ENCODE results near the gene ADCY2.

Gene ADCY2

GRCh38 chr5:7676455-7676854 lies 280.5 kb downstream of the ADCY2 start:
- no peak overlapping the region for H3K9ac ChIP-seq (ENCODE audit: low read depth, low read length)
- no peaks in the 10 kb centered on the region for H3K36me3 ChIP-seq (ENCODE audit: control insufficient read depth, insufficient read depth, low read length)
- no peaks in the 10 kb centered on the region for H3K27me3 ChIP-seq (ENCODE audit: control insufficient read depth, insufficient read depth, low read length)
- no peak overlapping the region for H3K4me3 ChIP-seq (ENCODE audit: low read depth, low read length)
- no peaks in the 10 kb centered on the region for H3K4me1 ChIP-seq (ENCODE audit: control insufficient read depth, insufficient read depth, low read length)
- H3K9me3 ChIP-seq (ENCODE audit: control insufficient read depth, insufficient read depth, low read length) = no peaks in the 10 kb centered on the region

GRCh38 chr5:7678030-7678429 lies 282.1 kb downstream of the ADCY2 start:
- Histone ChIP-seq H3K27me3 (ENCODE audit: control insufficient read depth, insufficient read depth, low read length) (no peaks in the 10 kb centered on the region), H3K4me1 (ENCODE audit: control insufficient read depth, insufficient read depth, low read length) (no peaks in the 10 kb centered on the region), H3K36me3 (ENCODE audit: control insufficient read depth, insufficient read depth, low read length) (no peaks in the 10 kb centered on the region), H3K9me3 (ENCODE audit: control insufficient read depth, insufficient read depth, low read length) (no peaks in the 10 kb centered on the region), H3K9ac (ENCODE audit: low read depth, low read length) (no peak overlapping the region), H3K4me3 (ENCODE audit: low read depth, low read length) (no peak overlapping the region)

- Histone ChIP-seq H3K36me3 (ENCODE audit: control insufficient read depth, insufficient read depth, low read length) (no peaks in the 10 kb centered on the region), H3K9me3 (ENCODE audit: control insufficient read depth, insufficient read depth, low read length) (no peaks in the 10 kb centered on the region), H3K9ac (ENCODE audit: low read depth, low read length) (no peak overlapping the region), H3K4me3 (ENCODE audit: low read depth, low read length) (no peak overlapping the region), H3K27me3 (ENCODE audit: control insufficient read depth, insufficient read depth, low read length) (no peaks in the 10 kb centered on the region), H3K4me1 (ENCODE audit: control insufficient read depth, insufficient read depth, low read length) (no peaks in the 10 kb centered on the region)
Measured at GRCh38 chr5:7679663-7680062, 283.7 kb downstream of the ADCY2 start.

GRCh38 chr5:7680260-7680659 lies 284.3 kb downstream of the ADCY2 start:
- Histone ChIP-seq H3K27me3 (ENCODE audit: control insufficient read depth, insufficient read depth, low read length) (no peaks in the 10 kb centered on the region), H3K4me1 (ENCODE audit: control insufficient read depth, insufficient read depth, low read length) (no peaks in the 10 kb centered on the region), H3K9me3 (ENCODE audit: control insufficient read depth, insufficient read depth, low read length) (no peaks in the 10 kb centered on the region), H3K9ac (ENCODE audit: low read depth, low read length) (no peak overlapping the region), H3K36me3 (ENCODE audit: control insufficient read depth, insufficient read depth, low read length) (no peaks in the 10 kb centered on the region), H3K4me3 (ENCODE audit: low read depth, low read length) (no peak overlapping the region)

- Histone ChIP-seq H3K9me3 (ENCODE audit: control insufficient read depth, insufficient read depth, low read length) (no peaks in the 10 kb centered on the region), H3K27me3 (ENCODE audit: control insufficient read depth, insufficient read depth, low read length) (no peaks in the 10 kb centered on the region), H3K4me3 (ENCODE audit: low read depth, low read length) (no peak overlapping the region), H3K9ac (ENCODE audit: low read depth, low read length) (no peak overlapping the region), H3K4me1 (ENCODE audit: control insufficient read depth, insufficient read depth, low read length) (no peaks in the 10 kb centered on the region), H3K36me3 (ENCODE audit: control insufficient read depth, insufficient read depth, low read length) (no peaks in the 10 kb centered on the region)
Measured at GRCh38 chr5:7682379-7682778, 286.4 kb downstream of the ADCY2 start.

- Histone ChIP-seq H3K9ac (ENCODE audit: low read depth, low read length) (no peak overlapping the region), H3K4me3 (ENCODE audit: low read depth, low read length) (no peak overlapping the region), H3K27me3 (ENCODE audit: control insufficient read depth, insufficient read depth, low read length) (no peaks in the 10 kb centered on the region), H3K36me3 (ENCODE audit: control insufficient read depth, insufficient read depth, low read length) (no peaks in the 10 kb centered on the region), H3K4me1 (ENCODE audit: control insufficient read depth, insufficient read depth, low read length) (no peaks in the 10 kb centered on the region), H3K9me3 (ENCODE audit: control insufficient read depth, insufficient read depth, low read length) (no peaks in the 10 kb centered on the region)
Measured at GRCh38 chr5:7683753-7684152, 287.8 kb downstream of the ADCY2 start.

- H3K9ac ChIP-seq (ENCODE audit: low read depth, low read length) = no peak overlapping the region
- H3K4me3 ChIP-seq (ENCODE audit: low read depth, low read length) = no peak overlapping the region
- no peaks in the 10 kb centered on the region for H3K36me3 ChIP-seq (ENCODE audit: control insufficient read depth, insufficient read depth, low read length)
- H3K9me3 ChIP-seq (ENCODE audit: control insufficient read depth, insufficient read depth, low read length) = no peaks in the 10 kb centered on the region
- no peaks in the 10 kb centered on the region for H3K27me3 ChIP-seq (ENCODE audit: control insufficient read depth, insufficient read depth, low read length)
- H3K4me1 ChIP-seq (ENCODE audit: control insufficient read depth, insufficient read depth, low read length) = no peaks in the 10 kb centered on the region
Measured at GRCh38 chr5:7684826-7685225, 288.9 kb downstream of the ADCY2 start.

GRCh38 chr5:7686794-7687193 lies 290.9 kb downstream of the ADCY2 start:
- H3K36me3 ChIP-seq (ENCODE audit: control insufficient read depth, insufficient read depth, low read length) = no peaks in the 10 kb centered on the region
- no peak overlapping the region for H3K9ac ChIP-seq (ENCODE audit: low read depth, low read length)
- H3K9me3 ChIP-seq (ENCODE audit: control insufficient read depth, insufficient read depth, low read length) = no peaks in the 10 kb centered on the region
- no peak overlapping the region for H3K4me3 ChIP-seq (ENCODE audit: low read depth, low read length)
- H3K27me3 ChIP-seq (ENCODE audit: control insufficient read depth, insufficient read depth, low read length) = no peaks in the 10 kb centered on the region
- H3K4me1 ChIP-seq (ENCODE audit: control insufficient read depth, insufficient read depth, low read length) = no peaks in the 10 kb centered on the region

GRCh38 chr5:7690557-7690956 lies 294.6 kb downstream of the ADCY2 start:
- Histone ChIP-seq H3K27me3 (ENCODE audit: control insufficient read depth, insufficient read depth, low read length) (no peaks in the 10 kb centered on the region), H3K9ac (ENCODE audit: low read depth, low read length) (no peak overlapping the region), H3K4me1 (ENCODE audit: control insufficient read depth, insufficient read depth, low read length) (no peaks in the 10 kb centered on the region), H3K9me3 (ENCODE audit: control insufficient read depth, insufficient read depth, low read length) (no peaks in the 10 kb centered on the region), H3K4me3 (ENCODE audit: low read depth, low read length) (no peak overlapping the region), H3K36me3 (ENCODE audit: control insufficient read depth, insufficient read depth, low read length) (no peaks in the 10 kb centered on the region)

- Histone ChIP-seq H3K4me3 (ENCODE audit: low read depth, low read length) (no peak overlapping the region), H3K9ac (ENCODE audit: low read depth, low read length) (no peak overlapping the region), H3K36me3 (ENCODE audit: control insufficient read depth, insufficient read depth, low read length) (peaks cover 2% of the 10 kb centered on the region), H3K27me3 (ENCODE audit: control insufficient read depth, insufficient read depth, low read length) (no peaks in the 10 kb centered on the region), H3K4me1 (ENCODE audit: control insufficient read depth, insufficient read depth, low read length) (peaks cover 3% of the 10 kb centered on the region), H3K9me3 (ENCODE audit: control insufficient read depth, insufficient read depth, low read length) (no peaks in the 10 kb centered on the region)
Measured at GRCh38 chr5:7705261-7705660, 309.3 kb downstream of the ADCY2 start.

GRCh38 chr5:7705736-7706135 lies 309.8 kb downstream of the ADCY2 start:
- no peaks in the 10 kb centered on the region for H3K9me3 ChIP-seq (ENCODE audit: control insufficient read depth, insufficient read depth, low read length)
- no peak overlapping the region for H3K9ac ChIP-seq (ENCODE audit: low read depth, low read length)
- no peaks in the 10 kb centered on the region for H3K27me3 ChIP-seq (ENCODE audit: control insufficient read depth, insufficient read depth, low read length)
- peaks cover 3% of the 10 kb centered on the region for H3K4me1 ChIP-seq (ENCODE audit: control insufficient read depth, insufficient read depth, low read length)
- peaks cover 2% of the 10 kb centered on the region for H3K36me3 ChIP-seq (ENCODE audit: control insufficient read depth, insufficient read depth, low read length)
- no peak overlapping the region for H3K4me3 ChIP-seq (ENCODE audit: low read depth, low read length)

GRCh38 chr5:7706256-7706655 lies 310.3 kb downstream of the ADCY2 start:
- H3K4me1 ChIP-seq (ENCODE audit: control insufficient read depth, insufficient read depth, low read length) = peaks cover 3% of the 10 kb centered on the region
- peaks cover 2% of the 10 kb centered on the region for H3K36me3 ChIP-seq (ENCODE audit: control insufficient read depth, insufficient read depth, low read length)
- no peaks in the 10 kb centered on the region for H3K9me3 ChIP-seq (ENCODE audit: control insufficient read depth, insufficient read depth, low read length)
- no peaks in the 10 kb centered on the region for H3K27me3 ChIP-seq (ENCODE audit: control insufficient read depth, insufficient read depth, low read length)
- no peak overlapping the region for H3K9ac ChIP-seq (ENCODE audit: low read depth, low read length)
- no peak overlapping the region for H3K4me3 ChIP-seq (ENCODE audit: low read depth, low read length)

- H3K36me3 ChIP-seq (ENCODE audit: control insufficient read depth, insufficient read depth, low read length) = no peaks in the 10 kb centered on the region
- H3K4me3 ChIP-seq (ENCODE audit: low read depth, low read length) = no peak overlapping the region
- no peak overlapping the region for H3K9ac ChIP-seq (ENCODE audit: low read depth, low read length)
- H3K9me3 ChIP-seq (ENCODE audit: control insufficient read depth, insufficient read depth, low read length) = no peaks in the 10 kb centered on the region
- H3K4me1 ChIP-seq (ENCODE audit: control insufficient read depth, insufficient read depth, low read length) = no peaks in the 10 kb centered on the region
- H3K27me3 ChIP-seq (ENCODE audit: control insufficient read depth, insufficient read depth, low read length) = no peaks in the 10 kb centered on the region
Measured at GRCh38 chr5:7714119-7714518, 318.2 kb downstream of the ADCY2 start.

Measured in iPS-15b (cell line).